ENCODE measurements around the gene HSPB2.

The HSPB2 gene

DNA sequence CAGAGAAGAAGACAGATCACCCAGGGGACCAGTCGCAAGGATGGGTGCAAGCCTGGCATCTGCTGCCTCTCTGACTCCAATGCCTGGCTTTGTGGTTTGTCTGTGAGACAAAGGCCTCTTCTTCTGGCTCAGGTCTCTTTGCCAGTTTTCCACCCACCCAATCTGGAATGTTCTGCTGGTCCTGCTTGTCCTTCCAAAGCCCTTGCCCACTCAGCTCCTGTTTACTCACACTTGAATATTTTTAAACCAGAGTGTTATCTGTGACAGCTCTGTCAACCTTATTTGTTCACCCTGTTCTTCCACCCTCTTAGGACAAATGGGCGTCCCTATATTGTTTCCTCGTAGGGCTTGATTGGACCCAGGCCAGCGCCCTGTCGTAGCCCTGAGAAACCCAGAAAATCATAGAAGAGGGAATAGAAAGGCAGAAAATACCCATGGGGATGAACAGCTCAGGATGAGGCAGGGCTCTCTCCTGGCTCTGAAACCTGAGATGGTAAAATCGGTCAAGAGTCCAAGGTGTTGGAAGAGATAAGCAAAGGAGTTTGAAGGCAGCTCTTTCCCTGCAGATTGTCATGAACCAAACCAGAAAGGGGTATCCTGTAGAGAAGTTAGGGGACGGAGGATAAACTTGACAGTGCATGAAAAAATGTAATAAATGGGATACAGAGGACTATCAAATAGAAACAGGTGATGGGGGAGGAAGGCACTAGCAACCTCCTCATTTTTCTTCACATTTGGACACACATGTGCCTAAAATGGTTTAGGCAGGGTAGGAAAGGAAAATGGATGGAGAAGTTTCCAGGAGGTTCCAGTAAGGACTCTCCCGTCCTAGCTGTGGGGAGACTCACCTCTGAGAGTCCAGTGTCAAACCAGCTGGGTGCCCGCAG is 1.6 kb upstream of the HSPB2 start:
- no peaks in the 10 kb centered on the region for H3K36me3 ChIP-seq (ENCODE audit: control insufficient read depth, insufficient read depth, low read length)
- TF ChIP-seq, protein P1, sequence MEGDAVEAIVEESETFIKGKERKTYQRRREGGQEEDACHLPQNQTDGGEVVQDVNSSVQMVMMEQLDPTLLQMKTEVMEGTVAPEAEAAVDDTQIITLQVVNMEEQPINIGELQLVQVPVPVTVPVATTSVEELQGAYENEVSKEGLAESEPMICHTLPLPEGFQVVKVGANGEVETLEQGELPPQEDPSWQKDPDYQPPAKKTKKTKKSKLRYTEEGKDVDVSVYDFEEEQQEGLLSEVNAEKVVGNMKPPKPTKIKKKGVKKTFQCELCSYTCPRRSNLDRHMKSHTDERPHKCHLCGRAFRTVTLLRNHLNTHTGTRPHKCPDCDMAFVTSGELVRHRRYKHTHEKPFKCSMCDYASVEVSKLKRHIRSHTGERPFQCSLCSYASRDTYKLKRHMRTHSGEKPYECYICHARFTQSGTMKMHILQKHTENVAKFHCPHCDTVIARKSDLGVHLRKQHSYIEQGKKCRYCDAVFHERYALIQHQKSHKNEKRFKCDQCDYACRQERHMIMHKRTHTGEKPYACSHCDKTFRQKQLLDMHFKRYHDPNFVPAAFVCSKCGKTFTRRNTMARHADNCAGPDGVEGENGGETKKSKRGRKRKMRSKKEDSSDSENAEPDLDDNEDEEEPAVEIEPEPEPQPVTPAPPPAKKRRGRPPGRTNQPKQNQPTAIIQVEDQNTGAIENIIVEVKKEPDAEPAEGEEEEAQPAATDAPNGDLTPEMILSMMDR (IDR thresholded peaks at IDR 0.05; ENCODE audit: insufficient read depth, low read length, poor library complexity, severe bottlenecking): no peak
- no peak for DNase-seq (ENCODE audit: extremely low read depth, insufficient read length)
- H3K27me3 ChIP-seq (replicated peaks; ENCODE audit: control insufficient read depth, insufficient read depth, low read length): no peaks in the 10 kb centered on the region; the same call in none of the 2 replicates
- no peak overlapping the region for H3K4me3 ChIP-seq (replicated peaks; ENCODE audit: low read depth, low read length)

DNA sequence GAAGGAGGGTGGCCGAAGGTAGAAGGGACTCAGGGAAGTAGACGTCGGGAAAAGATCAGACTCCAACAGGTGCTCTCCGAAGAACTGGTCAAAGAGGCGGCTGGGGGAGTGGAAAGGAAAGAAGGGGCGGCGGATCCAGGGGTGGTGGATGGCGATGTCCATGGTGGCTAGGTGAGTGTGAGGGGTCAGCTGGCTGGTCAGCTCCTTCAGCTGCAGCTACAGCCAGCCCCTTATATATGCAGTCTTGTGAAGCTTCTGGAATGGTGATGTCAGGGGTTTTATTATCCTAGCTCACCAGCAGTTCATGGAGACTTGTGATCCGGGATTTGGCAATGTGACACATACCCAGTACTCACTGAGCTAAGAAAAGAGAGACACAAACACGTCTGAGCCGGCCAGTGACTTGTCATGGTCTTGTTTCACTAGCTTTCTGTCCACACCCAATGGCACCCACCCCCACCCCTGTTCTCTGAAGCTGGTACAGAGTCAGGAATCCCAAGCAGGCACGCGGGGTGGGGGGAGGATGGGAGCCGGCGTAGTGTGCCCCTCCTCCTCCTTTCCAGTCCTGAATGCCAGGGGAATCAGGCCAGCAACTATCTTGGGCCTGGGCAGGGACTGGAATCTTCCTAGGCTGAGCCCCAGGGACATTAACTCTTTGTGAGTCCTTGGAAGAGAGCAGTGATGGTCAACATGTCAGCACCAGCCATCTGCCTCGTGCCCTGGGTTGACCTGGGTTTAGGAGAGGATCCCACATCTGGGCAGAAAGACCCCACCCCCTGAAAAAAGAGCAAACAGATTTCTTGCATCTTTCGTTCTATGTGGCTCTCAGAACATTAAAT is 752 bp upstream of the HSPB2 start, which contains the start of gene CRYAB:
CRYAB (minus strand) TSS at position 208 of the 839 bp plus-strand sequence; CDS start at position 162, 46 bp downstream.
- no peak for DNase-seq (ENCODE audit: extremely low read depth, insufficient read length)
- Histone ChIP-seq H3K27me3 (replicated peaks; ENCODE audit: control insufficient read depth, insufficient read depth, low read length) (no peaks in the 10 kb centered on the region; the same call in none of the 2 replicates), H3K4me3 (replicated peaks; ENCODE audit: low read depth, low read length) (no peak within 1 kb of the TSS), H3K36me3 (ENCODE audit: control insufficient read depth, insufficient read depth, low read length) (no peaks in the 10 kb centered on the region)
- TF ChIP-seq, protein P1 (IDR thresholded peaks at IDR 0.05; ENCODE audit: insufficient read depth, low read length, poor library complexity, severe bottlenecking): no peak

DNA sequence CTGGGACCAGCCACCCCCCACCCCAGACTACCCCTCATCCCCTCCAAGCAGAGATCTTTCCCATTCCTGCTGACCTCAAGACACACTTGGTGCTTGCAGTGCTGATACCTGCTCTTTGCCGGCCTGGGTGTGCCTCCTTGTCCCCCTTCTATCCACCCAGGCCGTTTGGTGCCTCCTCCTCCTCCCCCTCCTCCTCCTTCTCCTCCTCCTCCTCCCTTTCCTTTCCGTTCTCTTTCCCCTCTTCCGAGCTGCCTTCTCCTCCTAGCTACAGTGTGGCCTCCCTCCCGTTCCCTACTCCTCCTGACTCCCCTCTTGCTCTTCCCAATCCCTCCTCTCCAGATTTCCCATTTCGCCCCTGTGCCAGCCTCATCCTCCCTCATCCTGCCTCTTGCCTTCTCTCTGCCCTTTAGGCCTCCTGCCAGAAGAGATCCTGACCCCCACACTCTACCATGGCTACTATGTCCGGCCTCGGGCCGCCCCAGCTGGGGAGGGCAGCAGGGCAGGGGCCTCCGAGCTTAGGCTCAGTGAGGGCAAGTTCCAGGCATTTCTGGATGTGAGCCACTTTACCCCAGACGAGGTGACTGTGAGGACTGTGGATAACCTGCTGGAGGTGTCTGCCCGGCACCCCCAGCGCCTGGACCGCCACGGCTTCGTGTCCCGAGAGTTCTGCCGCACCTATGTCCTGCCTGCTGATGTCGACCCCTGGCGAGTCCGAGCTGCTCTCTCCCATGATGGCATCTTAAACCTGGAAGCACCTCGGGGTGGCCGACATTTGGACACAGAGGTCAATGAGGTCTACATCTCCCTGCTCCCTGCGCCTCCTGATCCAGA is 712 bp downstream of the HSPB2 start:
- H3K27me3 ChIP-seq (replicated peaks; ENCODE audit: control insufficient read depth, insufficient read depth, low read length): no peaks in the 10 kb centered on the region; the same call in none of the 2 replicates
- no peak overlapping the region for H3K4me3 ChIP-seq (replicated peaks; ENCODE audit: low read depth, low read length)
- DNase-seq (ENCODE audit: extremely low read depth, insufficient read length): no peak
- TF ChIP-seq, protein P1 (IDR thresholded peaks at IDR 0.05; ENCODE audit: insufficient read depth, low read length, poor library complexity, severe bottlenecking): no peak
- H3K36me3 ChIP-seq (ENCODE audit: control insufficient read depth, insufficient read depth, low read length): no peaks in the 10 kb centered on the region

GRCh38 chr11:111913997-111914396 is 1.5 kb downstream of the HSPB2 start:
- no peak overlapping the region for H3K4me3 ChIP-seq (replicated peaks; ENCODE audit: low read depth, low read length)
- no peaks in the 10 kb centered on the region for H3K36me3 ChIP-seq (ENCODE audit: control insufficient read depth, insufficient read depth, low read length)
- H3K27me3 ChIP-seq (replicated peaks; ENCODE audit: control insufficient read depth, insufficient read depth, low read length): no peaks in the 10 kb centered on the region; the same call in 1 of the 2 replicates

More at GRCh38 chr11:111913997-111914396, 1.5 kb downstream of the HSPB2 start:
- TF ChIP-seq, protein P1 (IDR thresholded peaks at IDR 0.05; ENCODE audit: insufficient read depth, low read length, poor library complexity, severe bottlenecking): no peak
- no peak for DNase-seq (ENCODE audit: extremely low read depth, insufficient read length)
